Measurements from ENCODE around the gene TMEM151A.

Gene TMEM151A

DNA sequence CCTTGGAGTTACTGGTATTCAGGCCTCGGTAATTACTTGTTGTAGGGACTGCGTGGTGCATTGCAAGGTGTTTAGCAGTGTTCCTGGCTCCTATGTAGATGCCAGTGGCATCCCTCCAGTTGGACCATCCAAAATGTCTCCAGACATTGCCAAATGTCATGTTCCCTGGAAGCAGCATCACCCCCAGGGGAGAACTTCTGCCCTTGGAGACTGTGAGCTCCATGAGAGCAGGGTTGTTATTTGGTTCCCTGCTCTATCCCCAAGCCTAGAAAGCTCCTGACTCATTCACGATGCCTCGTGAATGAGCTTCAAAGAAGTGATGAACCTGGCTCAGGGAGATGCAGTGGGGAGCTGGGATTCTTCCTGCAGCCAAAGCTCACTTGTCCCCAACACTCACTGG is 29.9 kb downstream of the TMEM151A start:
- in situ Hi-C loops (cut with HindIII; ENCODE audit: low sequenced_read_pairs): no loop called here
- no peak for DNase-seq (ENCODE audit: low read depth)
- H3K4me3 ChIP-seq (ENCODE audit: low read depth, low read length): no peak overlapping the region
- TF ChIP-seq, protein P1, sequence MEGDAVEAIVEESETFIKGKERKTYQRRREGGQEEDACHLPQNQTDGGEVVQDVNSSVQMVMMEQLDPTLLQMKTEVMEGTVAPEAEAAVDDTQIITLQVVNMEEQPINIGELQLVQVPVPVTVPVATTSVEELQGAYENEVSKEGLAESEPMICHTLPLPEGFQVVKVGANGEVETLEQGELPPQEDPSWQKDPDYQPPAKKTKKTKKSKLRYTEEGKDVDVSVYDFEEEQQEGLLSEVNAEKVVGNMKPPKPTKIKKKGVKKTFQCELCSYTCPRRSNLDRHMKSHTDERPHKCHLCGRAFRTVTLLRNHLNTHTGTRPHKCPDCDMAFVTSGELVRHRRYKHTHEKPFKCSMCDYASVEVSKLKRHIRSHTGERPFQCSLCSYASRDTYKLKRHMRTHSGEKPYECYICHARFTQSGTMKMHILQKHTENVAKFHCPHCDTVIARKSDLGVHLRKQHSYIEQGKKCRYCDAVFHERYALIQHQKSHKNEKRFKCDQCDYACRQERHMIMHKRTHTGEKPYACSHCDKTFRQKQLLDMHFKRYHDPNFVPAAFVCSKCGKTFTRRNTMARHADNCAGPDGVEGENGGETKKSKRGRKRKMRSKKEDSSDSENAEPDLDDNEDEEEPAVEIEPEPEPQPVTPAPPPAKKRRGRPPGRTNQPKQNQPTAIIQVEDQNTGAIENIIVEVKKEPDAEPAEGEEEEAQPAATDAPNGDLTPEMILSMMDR (IDR thresholded peaks at IDR 0.05; ENCODE audit: low read depth, low read length, missing control alignments): no peak

DNA sequence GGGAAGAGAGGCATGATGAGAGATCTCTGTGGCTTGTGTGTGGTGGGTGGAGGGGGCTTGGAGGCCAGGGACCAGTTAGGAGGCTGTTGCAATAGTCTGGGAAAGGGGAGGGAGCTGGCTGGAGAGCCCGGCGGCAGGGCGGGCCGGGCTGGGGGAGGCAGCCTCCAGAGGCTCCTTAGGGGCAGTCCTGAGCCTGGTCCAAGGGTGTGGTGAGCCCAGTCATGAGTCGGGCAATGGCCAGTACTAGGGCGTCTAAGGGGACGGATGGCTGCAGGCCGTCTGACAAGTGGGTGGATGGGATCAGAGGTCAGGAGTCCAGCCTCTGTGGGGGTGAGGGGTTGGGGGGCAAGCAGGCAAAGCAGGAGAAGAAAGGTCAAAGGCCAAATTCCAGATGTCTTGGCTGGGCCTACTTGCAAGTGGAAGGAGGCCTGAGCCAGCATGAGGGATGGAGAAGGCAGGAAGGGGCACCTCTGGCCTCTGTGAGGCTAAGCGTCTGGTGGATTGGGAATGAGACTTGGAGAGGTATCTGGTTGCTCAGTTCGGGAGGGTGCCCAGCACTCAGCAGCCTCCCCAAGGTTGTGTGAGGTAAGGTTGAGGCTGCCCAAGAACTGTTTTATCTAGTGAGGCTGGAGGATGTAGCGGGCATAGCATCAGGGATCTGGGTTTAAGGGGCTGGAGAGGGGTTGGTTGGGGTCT is 31.2 kb downstream of the TMEM151A start:
- DNase-seq (ENCODE audit: low read depth): no peak
- H3K4me3 ChIP-seq (ENCODE audit: low read depth, low read length): no peak overlapping the region
- in situ Hi-C loops (cut with HindIII; ENCODE audit: low sequenced_read_pairs): no loop called here
- TF ChIP-seq, protein P1 (IDR thresholded peaks at IDR 0.05; ENCODE audit: low read depth, low read length, missing control alignments): no peak

DNA sequence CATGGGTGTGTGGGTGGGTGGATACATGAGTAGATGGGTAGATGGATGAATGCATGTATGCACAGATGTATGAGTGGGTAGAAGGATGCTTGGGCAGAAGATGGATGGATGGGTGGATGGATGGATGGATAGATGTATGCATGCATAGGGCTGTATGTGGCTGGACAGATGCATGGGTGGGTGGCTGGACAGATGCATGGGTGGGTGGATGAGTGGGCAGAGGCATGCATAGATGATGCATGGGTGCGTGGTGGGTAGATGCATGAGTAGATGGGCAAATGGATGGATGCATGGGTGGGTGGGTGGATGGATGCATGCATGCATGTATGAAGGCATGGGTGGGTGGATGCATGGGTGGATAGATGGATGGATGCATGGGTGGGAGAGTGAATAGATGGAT is 32.0 kb downstream of the TMEM151A start:
- no peak overlapping the region for H3K4me3 ChIP-seq (ENCODE audit: low read depth, low read length)
- in situ Hi-C loops (cut with HindIII; ENCODE audit: low sequenced_read_pairs): no loop called here
- no peak for DNase-seq (ENCODE audit: low read depth)
- TF ChIP-seq, protein P1 (IDR thresholded peaks at IDR 0.05; ENCODE audit: low read depth, low read length, missing control alignments): no peak

DNA sequence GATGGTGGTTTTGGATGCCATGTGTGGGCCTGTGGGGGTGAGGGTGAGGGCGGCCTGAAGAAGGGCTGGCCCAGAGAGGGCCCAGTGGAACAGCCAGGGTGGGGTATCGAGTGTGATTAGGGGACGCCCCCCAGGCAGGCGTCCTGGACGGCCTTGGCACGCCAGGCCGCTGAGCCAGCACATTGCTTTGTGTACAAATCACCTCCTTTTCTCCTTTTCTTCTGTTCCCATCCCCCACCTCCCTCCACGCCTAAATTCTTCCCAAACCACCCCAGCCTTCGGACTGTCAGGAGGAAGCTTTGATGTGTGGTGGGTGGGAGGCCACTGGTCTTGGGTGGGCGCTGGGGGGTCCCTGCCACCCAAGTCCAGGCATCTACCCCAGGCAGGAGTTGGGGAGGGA is 33.0 kb downstream of the TMEM151A start:
- in situ Hi-C loops (cut with HindIII; ENCODE audit: low sequenced_read_pairs): no loop called here
- H3K4me3 ChIP-seq (ENCODE audit: low read depth, low read length): no peak overlapping the region
- TF ChIP-seq, protein P1 (IDR thresholded peaks at IDR 0.05; ENCODE audit: low read depth, low read length, missing control alignments): no peak
- no peak for DNase-seq (ENCODE audit: low read depth)

DNA sequence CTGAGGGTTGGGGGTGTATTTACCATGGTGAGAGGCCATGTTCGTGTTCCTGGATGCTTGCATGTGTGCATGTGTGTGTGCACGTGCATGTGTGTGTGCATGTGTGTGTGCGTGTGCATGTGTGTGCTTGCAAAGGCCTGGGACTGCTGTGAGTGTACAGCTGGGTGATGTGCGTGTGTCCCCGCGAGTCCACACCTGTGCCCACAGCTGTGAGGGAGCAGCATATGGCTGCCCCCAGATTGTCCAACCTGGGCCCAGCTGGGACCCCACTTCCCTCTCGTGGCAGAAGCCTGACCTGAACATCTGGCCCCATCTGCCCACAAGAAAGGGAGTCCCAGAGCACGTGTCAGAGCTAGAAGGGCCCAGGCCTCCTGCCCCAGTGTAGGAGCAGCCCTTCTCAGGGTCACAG is 33.6 kb downstream of the TMEM151A start:
- DNase-seq (ENCODE audit: low read depth): no peak
- in situ Hi-C loops (cut with HindIII; ENCODE audit: low sequenced_read_pairs): no loop called here
- no peak overlapping the region for H3K4me3 ChIP-seq (ENCODE audit: low read depth, low read length)
- TF ChIP-seq, protein P1 (IDR thresholded peaks at IDR 0.05; ENCODE audit: low read depth, low read length, missing control alignments): no peak

DNA sequence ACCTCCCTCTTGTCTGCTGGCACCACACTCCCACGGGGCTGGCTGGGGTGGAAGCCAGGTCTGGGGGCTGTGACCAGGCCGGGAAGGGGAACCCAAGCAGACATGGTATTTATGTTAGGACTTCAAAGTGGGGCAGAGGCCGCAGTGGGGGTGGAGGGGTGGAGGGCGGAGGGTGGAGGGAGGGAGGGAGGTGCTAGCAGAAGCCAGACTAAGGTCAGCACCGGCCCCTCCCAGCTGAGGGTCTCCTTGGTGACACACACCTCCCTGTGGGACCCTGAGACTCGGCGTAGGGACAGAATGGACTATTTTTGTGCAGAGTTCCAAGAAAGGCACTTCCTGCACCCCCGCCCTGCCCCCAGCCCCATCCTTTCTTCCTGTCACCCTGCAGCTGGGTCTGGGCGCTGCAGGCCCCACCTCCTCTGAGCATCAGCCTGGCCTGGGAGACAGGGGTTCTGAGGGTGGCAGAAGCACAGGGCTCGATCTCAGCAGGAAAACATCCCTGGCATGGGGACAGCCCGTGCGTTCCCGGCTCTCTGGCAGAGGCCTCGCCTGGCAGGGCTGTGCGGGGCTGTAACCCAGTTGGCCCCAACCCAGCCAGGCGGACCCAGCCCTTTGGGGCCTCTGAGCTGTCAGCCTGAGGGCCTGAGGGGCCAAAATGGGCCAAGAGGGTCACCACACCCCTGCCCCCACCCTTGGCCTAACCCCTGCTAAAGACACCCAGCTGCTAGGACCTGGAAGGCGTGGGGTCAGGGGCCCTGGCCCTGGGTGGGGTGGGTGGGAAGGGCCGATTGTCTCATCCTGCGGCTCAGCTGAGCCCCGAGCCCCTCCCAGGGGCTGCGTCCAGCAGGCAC is 34.8 kb downstream of the TMEM151A start:
- no peak for DNase-seq (ENCODE audit: low read depth)
- in situ Hi-C loops (cut with HindIII; ENCODE audit: low sequenced_read_pairs): no loop called here
- H3K4me3 ChIP-seq (ENCODE audit: low read depth, low read length): no peak overlapping the region
- TF ChIP-seq, protein P1 (IDR thresholded peaks at IDR 0.05; ENCODE audit: low read depth, low read length, missing control alignments): no peak

All from astrocyte of the cerebellum (primary cell).